GM21786 (cell line): ENCODE measurements around the gene ZNF674.
"Not testable (repeated sequence)": the region's sequence is repeated elsewhere in the genome, so short reads cannot be mapped to it uniquely, and the experiment has no call there.

Experiments used
- ATAC-seq: cut with Tn5 transposase; IDR thresholded peaks from one replicate; pipeline ENCODE4 v1.9.1; 2021; ENCODE audit not compliant: unreplicated experiment

The ZNF674 gene

GRCh38 chrX:46478634-46479033 lies 66.6 kb downstream of the ZNF674 start:
- ATAC-seq = not testable (repeated sequence)

- ATAC-seq = no peak
Observed at GRCh38 chrX:46477435-46477834, 67.8 kb downstream of the ZNF674 start.

GRCh38 chrX:46465203-46465602 lies 80.0 kb downstream of the ZNF674 start:
- no peak for ATAC-seq

GRCh38 chrX:46463682-46464081 lies 81.5 kb downstream of the ZNF674 start:
- ATAC-seq = no peak

- ATAC-seq = peak; percentile 95
Observed at GRCh38 chrX:46461660-46462191, 83.5 kb downstream of the ZNF674 start.

GRCh38 chrX:46460801-46461659 lies 84.2 kb downstream of the ZNF674 start:
- not testable (repeated sequence) for ATAC-seq

GRCh38 chrX:46459603-46460002 lies 85.6 kb downstream of the ZNF674 start:
- ATAC-seq = no peak

DNA sequence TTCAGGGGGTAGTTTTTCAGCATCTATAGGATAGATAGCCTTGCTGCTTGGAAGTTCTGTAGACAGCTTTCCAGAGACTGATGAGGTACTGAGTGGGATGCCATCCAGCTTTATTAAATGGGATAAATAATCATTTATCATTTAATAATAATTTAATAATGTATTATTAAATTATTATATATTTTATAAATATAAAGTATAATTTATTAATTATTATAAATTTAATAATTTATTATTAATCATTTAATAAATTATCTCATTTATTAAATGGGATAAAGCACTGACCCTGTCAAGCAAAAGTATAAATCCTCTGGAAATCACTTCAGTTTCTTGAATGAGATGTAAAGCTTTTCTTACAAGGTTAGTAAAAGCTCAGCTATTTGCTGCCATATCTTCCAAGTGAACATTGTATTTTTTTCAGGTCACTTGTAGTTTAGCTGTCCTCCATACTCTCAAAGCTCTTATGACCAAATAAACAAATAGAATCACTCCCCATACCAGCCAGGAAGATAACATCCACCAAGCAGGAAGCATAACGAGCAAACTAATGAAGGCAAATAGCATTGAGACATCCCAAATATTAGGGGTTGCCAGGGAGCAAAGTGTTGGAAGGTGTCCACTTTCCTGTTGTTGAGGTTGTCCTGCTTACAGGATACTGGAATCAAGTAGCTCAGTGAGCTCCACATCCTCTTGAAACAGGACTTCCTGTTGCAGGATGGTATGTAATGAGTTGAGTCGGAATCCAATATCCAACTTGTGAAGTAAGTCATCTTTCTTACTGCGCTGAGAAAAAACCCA lies 88.9 kb downstream of the ZNF674 start:
- ATAC-seq = no peak
